K562 (cell line): ENCODE results near the gene CRADD.

Experiments
- CTCF ChIP-seq, 3 experiments: IDR thresholded peaks in 2 of 3; conservative IDR thresholded peaks in 1 of 3; 2 replicates each; pipeline ENCODE4 v1.5.1; 2011 to 2012; ENCODE audit warnings: low read length in 3 of 3, mild to moderate bottlenecking in 3 of 3, control low read depth in 2 of 3, improper control_type of control experiment in 1 of 3, inconsistent platforms in 1 of 3, low read depth in 1 of 3, mixed read lengths in 1 of 3, moderate library complexity in 1 of 3; ENCODE audit not compliant: insufficient read depth in 2 of 3
- ETV6 ChIP-seq, 3 experiments: fragments of 150-350 bp in 1 of 3; sonication (generic) in 1 of 3; formaldehyde crosslinking in 1 of 3; IDR thresholded peaks; 2 replicates each; pipeline versions ENCODE4 v1.6.1 to v1.8.0; 2014 to 2022; ENCODE audit warnings: borderline replicate concordance in 2 of 3, low read depth in 2 of 3, antibody characterized with exemption in 1 of 3, low read length in 1 of 3, mild to moderate bottlenecking in 1 of 3, missing genetic modification reagents in 1 of 3
- POLR2A ChIP-seq: fragments of 450-650 bp; conservative IDR thresholded peaks from 2 replicates; pipeline ENCODE4 v1.6.1; 2016
- REST ChIP-seq, 2 experiments: fragments of 450-650 bp; formaldehyde crosslinking in 1 of 2; IDR thresholded peaks; 2 replicates each; pipeline versions ENCODE4 v1.4.0 to v1.6.1; 2014 to 2020; ENCODE audit warnings: mild to moderate bottlenecking in 2 of 2, borderline replicate concordance in 1 of 2, low read depth in 1 of 2
- SMARCA4 ChIP-seq: fragments of 450-650 bp; IDR thresholded peaks from 2 replicates; pipeline ENCODE4 v1.6.1; 2016
- SNAPC5 ChIP-seq: fragments of 250-450 bp; sonication (Bioruptor Pico); IDR thresholded peaks from 2 replicates; pipeline ENCODE4 v1.8.0; 2021; ENCODE audit warnings: moderate library complexity, mild to moderate bottlenecking, inconsistent platforms
- TEAD1 ChIP-seq, 2 experiments: fragments of 450-650 bp in 1 of 2; sonication (generic) in 1 of 2; formaldehyde crosslinking; IDR thresholded peaks; 2 replicates each; pipeline versions ENCODE4 v1.4.0 to v1.8.0; 2020 to 2022; ENCODE audit warnings: mild to moderate bottlenecking in 2 of 2, missing genetic modification reagents in 1 of 2
- ZBTB7A ChIP-seq: IDR thresholded peaks from 2 replicates; pipeline ENCODE4 v1.6.1; 2011; ENCODE audit warnings: low read depth, mild to moderate bottlenecking, low read length, moderate library complexity, borderline replicate concordance; ENCODE audit not compliant: control insufficient read depth

- no peak for TF ChIP-seq ETV6 (IDR thresholded peaks at IDR 0.05; ENCODE audit: borderline replicate concordance in 1 of 2, low read depth in 2 of 2, low read length in 1 of 2)
- no peak for TF ChIP-seq ETV6 (CRISPR knock-in tag; IDR thresholded peaks at IDR 0.05; ENCODE audit: borderline replicate concordance)
- TF ChIP-seq POLR2A = no peak
- TF ChIP-seq REST (IDR thresholded peaks at IDR 0.05; ENCODE audit: borderline replicate concordance) = no peak
- TF ChIP-seq REST (CRISPR knock-in tag; IDR thresholded peaks at IDR 0.05; ENCODE audit: low read depth) = no peak
- no peak for TF ChIP-seq SMARCA4
- TF ChIP-seq ZBTB7A = no peak
- TF ChIP-seq SNAPC5 = no peak
- no peak for TF ChIP-seq CTCF (IDR thresholded peaks at IDR 0.05 in 2 of 3, conservative IDR thresholded peaks at IDR 0.05 in 1 of 3; ENCODE audit: insufficient read depth in 2 of 3, low read depth in 1 of 3, low read length in 3 of 3)
- TF ChIP-seq TEAD1 (CRISPR knock-in tag; IDR thresholded peaks at IDR 0.05) = no peak
These were observed 180.8 kb downstream of the CRADD start for GRCh38 chr12:93857991-93858447.
